Loucy (cell line): Measurements from ENCODE around the gene SF3B3.
A peak's percentile ranks its signal among the peaks of the same experiment; 100 is the strongest.

Experiments
- H2AFZ ChIP-seq: fragments of 200-600 bp; sonication (generic); 2 replicates; pipeline ENCODE4 v1.6.0; 2016; ENCODE audit warnings: antibody characterized with exemption, mild to moderate bottlenecking, low read length, moderate library complexity
- H3F3A ChIP-seq: fragments of 200-600 bp; 2 replicates; pipeline ENCODE4 v1.6.0; 2016; ENCODE audit warnings: antibody characterized with exemption, low read depth, mild to moderate bottlenecking
- H3K27me3 ChIP-seq: fragments of 200-600 bp; sonication (generic); 2 replicates; pipeline ENCODE4 v1.6.1; 2014; ENCODE audit warnings: low read length, mild to moderate bottlenecking; ENCODE audit not compliant: insufficient read depth, poor library complexity, severe bottlenecking
- H3K36me3 ChIP-seq: fragments of 200-600 bp; sonication (generic); 2 replicates; pipeline ENCODE4 v1.6.1; 2016; ENCODE audit warnings: low read length; ENCODE audit not compliant: insufficient read depth
- H3K4me1 ChIP-seq: fragments of 200-600 bp; sonication (generic); 2 replicates; pipeline ENCODE4 v1.5.1; 2014; ENCODE audit warnings: low read length, mild to moderate bottlenecking; ENCODE audit not compliant: insufficient read depth, poor library complexity, severe bottlenecking
- H3K4me2 ChIP-seq: fragments of 200-600 bp; sonication (generic); 2 replicates; pipeline ENCODE4 v1.6.0; 2014; ENCODE audit warnings: antibody characterized with exemption, low read length, low read depth, mild to moderate bottlenecking; ENCODE audit not compliant: poor library complexity, severe bottlenecking
- H3K4me3 ChIP-seq: fragments of 200-600 bp; sonication (generic); 2 replicates; pipeline ENCODE4 v1.5.1; 2014; ENCODE audit warnings: low read length, mild to moderate bottlenecking, mixed read lengths; ENCODE audit not compliant: poor library complexity, severe bottlenecking
- H3K79me2 ChIP-seq: fragments of 200-600 bp; sonication (generic); 2 replicates; pipeline ENCODE4 v1.6.1; 2014; ENCODE audit warnings: low read length; ENCODE audit not compliant: insufficient read depth
- H3K9ac ChIP-seq: fragments of 200-600 bp; sonication (generic); 2 replicates; pipeline ENCODE4 v1.6.0; 2014; ENCODE audit warnings: mild to moderate bottlenecking, low read depth, low read length, moderate library complexity; ENCODE audit not compliant: poor library complexity, severe bottlenecking
- H3K9me2 ChIP-seq: fragments of 200-600 bp; sonication (generic); replicated peaks from 2 replicates; pipeline ENCODE4 v1.6.1; 2016; ENCODE audit warnings: low read depth, low read length, mixed read lengths
- H3K9me3 ChIP-seq: fragments of 200-600 bp; sonication (generic); 2 replicates; pipeline ENCODE4 v1.6.1; 2014; ENCODE audit warnings: mild to moderate bottlenecking, antibody characterized with exemption, low read length, low read depth; ENCODE audit not compliant: insufficient read depth
- H4K20me1 ChIP-seq: fragments of 200-600 bp; sonication (generic); 2 replicates; pipeline ENCODE4 v1.6.0; 2014; ENCODE audit warnings: antibody characterized with exemption, low read length, mild to moderate bottlenecking; ENCODE audit not compliant: insufficient read depth, poor library complexity, severe bottlenecking
- CTCF ChIP-seq: fragments of 200-600 bp; sonication (generic); conservative IDR thresholded peaks from 2 replicates; pipeline ENCODE4 v1.5.1; 2014; ENCODE audit warnings: mild to moderate bottlenecking, antibody characterized with exemption, low read length
- EZH2phosphoT487 ChIP-seq: fragments of 200-600 bp; IDR thresholded peaks from 2 replicates; pipeline ENCODE4 v1.6.1; 2018; ENCODE audit warnings: antibody characterized with exemption, mild to moderate bottlenecking, moderate library complexity, borderline replicate concordance

The SF3B3 gene

DNA sequence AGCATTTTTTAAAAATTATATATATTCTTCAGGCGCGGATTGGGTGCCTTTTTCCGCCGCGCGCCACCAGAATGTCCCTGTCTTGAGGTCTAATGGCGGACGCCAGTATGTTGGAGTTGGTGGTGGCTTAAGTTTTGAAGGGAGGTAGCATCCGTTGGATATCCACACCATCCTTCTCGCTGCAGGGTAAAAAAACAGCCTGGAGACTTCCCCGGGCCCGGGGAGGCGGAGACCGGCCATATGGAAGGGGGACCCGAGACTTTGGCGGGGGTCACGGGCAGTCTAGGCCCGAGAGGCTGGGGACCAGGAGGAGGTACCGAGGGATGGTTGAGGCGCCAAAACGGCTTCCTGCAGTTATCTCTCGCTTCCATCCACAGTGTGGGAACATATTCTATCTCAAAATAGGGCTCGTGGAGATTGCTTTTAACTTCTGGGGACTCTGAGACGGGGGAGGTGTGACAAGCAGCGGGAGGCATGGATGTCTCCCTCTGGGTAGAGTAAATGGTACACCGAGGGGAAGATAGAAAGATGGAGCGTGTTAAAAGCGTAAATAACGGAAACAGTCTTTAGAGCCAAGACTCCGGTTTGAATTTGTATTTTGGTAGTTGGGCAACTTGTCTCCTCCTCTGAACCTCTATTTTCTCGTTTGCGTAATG lies at the start of gene SF3B3:
Gene SF3B3 (plus strand): TSS at position 74 of the 656 bp plus-strand sequence. CDS start 2,841 bp downstream, outside the sequence.
- Histone ChIP-seq H3K79me2 (peaks cover 71% of the 10 kb centered on the region), H3K9me3 (no peaks in the 10 kb centered on the region), H3K4me1 (peaks cover 52% of the 10 kb centered on the region), H3K4me2 (peak within 1 kb of the TSS; percentile 99), H3K9me2 (no peaks in the 10 kb centered on the region), H3K4me3 (peak within 1 kb of the TSS; percentile 99), H4K20me1 (peaks cover 69% of the 10 kb centered on the region), H3K9ac (peak within 1 kb of the TSS; percentile 99), H3F3A (peaks cover 7% of the 10 kb centered on the region), H3K36me3 (peaks cover 19% of the 10 kb centered on the region), H3K27me3 (peaks cover 9% of the 10 kb centered on the region), H2AFZ (peak within 1 kb of the TSS; percentile 94)
- TF ChIP-seq EZH2phosphoT487 (no peak), CTCF (no peak)

GRCh38 chr16:70474320-70475053 lies 49.1 kb upstream of the SF3B3 start:
- no peaks in the 10 kb centered on the region for H4K20me1 ChIP-seq
- H3K4me3 ChIP-seq, result no peak overlapping the region
- no peaks in the 10 kb centered on the region for H3K9me3 ChIP-seq
- H3F3A ChIP-seq, result no peaks in the 10 kb centered on the region
- no peaks in the 10 kb centered on the region for H3K79me2 ChIP-seq
- H3K36me3 ChIP-seq, result no peaks in the 10 kb centered on the region
- no peak overlapping the region for H3K4me2 ChIP-seq
- TF ChIP-seq EZH2phosphoT487, result no peak
- TF ChIP-seq CTCF, result no peak
- no peaks in the 10 kb centered on the region for H3K9me2 ChIP-seq
- no peaks in the 10 kb centered on the region for H3K4me1 ChIP-seq
- no peak overlapping the region for H2AFZ ChIP-seq
- no peaks in the 10 kb centered on the region for H3K27me3 ChIP-seq
- no peak overlapping the region for H3K9ac ChIP-seq

DNA sequence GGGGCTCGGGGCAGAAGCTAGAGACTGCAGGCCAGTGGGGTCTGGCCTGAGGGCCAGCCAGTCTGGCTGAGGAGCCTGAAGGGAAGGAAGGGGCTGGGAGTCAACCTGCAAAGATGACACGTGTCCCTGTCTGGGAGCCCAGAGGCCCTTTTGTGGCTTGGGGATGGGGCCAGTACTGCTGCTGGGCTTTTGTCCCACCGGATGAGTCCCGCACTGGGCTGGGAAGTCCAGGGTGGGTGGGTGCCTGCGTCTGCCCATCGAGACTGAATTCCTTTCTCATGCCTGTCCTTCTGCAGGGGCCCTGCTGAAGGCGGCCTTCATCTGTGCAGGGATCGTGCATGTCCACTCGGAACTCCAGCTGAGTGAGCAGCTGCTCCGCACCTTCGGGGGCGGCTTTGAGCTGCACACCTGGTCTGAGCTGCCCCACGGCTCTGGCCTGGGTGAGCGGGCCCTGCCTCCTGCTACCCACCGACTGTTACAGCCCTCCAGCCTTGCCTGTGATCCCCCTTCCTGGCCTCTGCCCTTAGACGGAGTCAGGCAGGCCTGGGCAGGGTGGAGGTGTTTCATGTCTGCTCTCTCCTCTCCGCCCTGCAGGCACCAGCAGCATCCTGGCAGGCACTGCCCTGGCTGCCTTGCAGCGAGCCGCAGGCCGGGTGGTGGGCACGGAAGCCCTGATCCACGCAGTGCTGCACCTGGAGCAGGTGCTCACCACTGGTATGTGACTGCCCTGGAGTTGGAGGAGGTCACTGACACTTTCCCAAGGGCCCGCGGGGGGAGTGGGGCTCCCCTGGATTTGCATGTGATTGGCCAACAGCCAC lies 48.4 kb upstream of the SF3B3 start:
- H4K20me1 ChIP-seq, result no peaks in the 10 kb centered on the region
- H3K9me2 ChIP-seq, result no peaks in the 10 kb centered on the region
- no peaks in the 10 kb centered on the region for H3F3A ChIP-seq
- H3K4me2 ChIP-seq, result no peak overlapping the region
- H3K4me1 ChIP-seq, result no peaks in the 10 kb centered on the region
- no peaks in the 10 kb centered on the region for H3K36me3 ChIP-seq
- no peak overlapping the region for H2AFZ ChIP-seq
- TF ChIP-seq EZH2phosphoT487 (no peak), CTCF (no peak)
- H3K9ac ChIP-seq, result no peak overlapping the region
- H3K27me3 ChIP-seq, result no peaks in the 10 kb centered on the region
- no peaks in the 10 kb centered on the region for H3K79me2 ChIP-seq
- no peaks in the 10 kb centered on the region for H3K9me3 ChIP-seq
- no peak overlapping the region for H3K4me3 ChIP-seq
